ENCODE results near the gene XRCC4.

Gene XRCC4

GRCh38 chr5:83376461-83376860, 299.1 kb downstream of the XRCC4 start:
- H3K4me2 ChIP-seq (ENCODE audit: low read length) = peak overlapping the region; percentile 9
- no peaks in the 10 kb centered on the region for H3K9me3 ChIP-seq (replicated peaks; ENCODE audit: low read length)
- H3K9ac ChIP-seq (ENCODE audit: low read depth, low read length) = no peak overlapping the region
- H3K4me3 ChIP-seq (ENCODE audit: low read length) = no peak overlapping the region
- no peaks in the 10 kb centered on the region for H3K27me3 ChIP-seq (ENCODE audit: control insufficient read depth, insufficient read depth, low read length)
- no peaks in the 10 kb centered on the region for H3K36me3 ChIP-seq (ENCODE audit: insufficient read depth, low read length)
- peaks cover 34% of the 10 kb centered on the region for H3K4me1 ChIP-seq (ENCODE audit: control insufficient read depth, insufficient read depth, low read length)

GRCh38 chr5:83377131-83377865, 300.0 kb downstream of the XRCC4 start:
- Histone ChIP-seq H3K9ac (ENCODE audit: low read depth, low read length) (peak overlapping the region; percentile 35), H3K4me1 (ENCODE audit: control insufficient read depth, insufficient read depth, low read length) (peaks cover 34% of the 10 kb centered on the region), H3K4me3 (ENCODE audit: low read length) (no peak overlapping the region), H3K36me3 (ENCODE audit: insufficient read depth, low read length) (no peaks in the 10 kb centered on the region), H3K27me3 (ENCODE audit: control insufficient read depth, insufficient read depth, low read length) (no peaks in the 10 kb centered on the region), H3K9me3 (replicated peaks; ENCODE audit: low read length) (no peaks in the 10 kb centered on the region), H3K4me2 (ENCODE audit: low read length) (peak overlapping the region; percentile 64)

GRCh38 chr5:83378624-83379289, 301.4 kb downstream of the XRCC4 start:
- Histone ChIP-seq H3K4me3 (ENCODE audit: low read length) (no peak overlapping the region), H3K27me3 (ENCODE audit: control insufficient read depth, insufficient read depth, low read length) (no peaks in the 10 kb centered on the region), H3K36me3 (ENCODE audit: insufficient read depth, low read length) (no peaks in the 10 kb centered on the region), H3K9me3 (replicated peaks; ENCODE audit: low read length) (no peaks in the 10 kb centered on the region), H3K4me2 (ENCODE audit: low read length) (no peak overlapping the region), H3K4me1 (ENCODE audit: control insufficient read depth, insufficient read depth, low read length) (peaks cover 34% of the 10 kb centered on the region), H3K9ac (ENCODE audit: low read depth, low read length) (no peak overlapping the region)

GRCh38 chr5:83385812-83386211, 308.5 kb downstream of the XRCC4 start:
- Histone ChIP-seq H3K4me3 (ENCODE audit: low read length) (no peak overlapping the region), H3K4me2 (ENCODE audit: low read length) (no peak overlapping the region)

GRCh38 chr5:83387041-83387440, 309.7 kb downstream of the XRCC4 start:
- Histone ChIP-seq H3K27me3 (ENCODE audit: control insufficient read depth, insufficient read depth, low read length) (no peaks in the 10 kb centered on the region), H3K9me3 (replicated peaks; ENCODE audit: low read length) (no peaks in the 10 kb centered on the region), H3K4me3 (ENCODE audit: low read length) (no peak overlapping the region), H3K4me2 (ENCODE audit: low read length) (no peak overlapping the region), H3K36me3 (ENCODE audit: insufficient read depth, low read length) (no peaks in the 10 kb centered on the region), H3K4me1 (ENCODE audit: control insufficient read depth, insufficient read depth, low read length) (peaks cover 3% of the 10 kb centered on the region), H3K9ac (ENCODE audit: low read depth, low read length) (no peak overlapping the region)

More at GRCh38 chr5:83385812-83386211, 308.5 kb downstream of the XRCC4 start:
- H3K9me3 ChIP-seq (replicated peaks; ENCODE audit: low read length) = no peaks in the 10 kb centered on the region
- H3K9ac ChIP-seq (ENCODE audit: low read depth, low read length) = no peak overlapping the region
- peaks cover 3% of the 10 kb centered on the region for H3K4me1 ChIP-seq (ENCODE audit: control insufficient read depth, insufficient read depth, low read length)
- no peaks in the 10 kb centered on the region for H3K27me3 ChIP-seq (ENCODE audit: control insufficient read depth, insufficient read depth, low read length)
- H3K36me3 ChIP-seq (ENCODE audit: insufficient read depth, low read length) = no peaks in the 10 kb centered on the region

- no peak overlapping the region for H3K4me3 ChIP-seq (ENCODE audit: low read length)
- H3K27me3 ChIP-seq (ENCODE audit: control insufficient read depth, insufficient read depth, low read length) = no peaks in the 10 kb centered on the region
- no peak overlapping the region for H3K4me2 ChIP-seq (ENCODE audit: low read length)
- H3K36me3 ChIP-seq (ENCODE audit: insufficient read depth, low read length) = no peaks in the 10 kb centered on the region
- H3K4me1 ChIP-seq (ENCODE audit: control insufficient read depth, insufficient read depth, low read length) = peaks cover 3% of the 10 kb centered on the region
- no peak overlapping the region for H3K9ac ChIP-seq (ENCODE audit: low read depth, low read length)
- no peaks in the 10 kb centered on the region for H3K9me3 ChIP-seq (replicated peaks; ENCODE audit: low read length)
Measured at GRCh38 chr5:83388608-83389007, 311.3 kb downstream of the XRCC4 start.

- H3K9ac ChIP-seq (ENCODE audit: low read depth, low read length) = no peak overlapping the region
- H3K9me3 ChIP-seq (replicated peaks; ENCODE audit: low read length) = no peaks in the 10 kb centered on the region
- H3K27me3 ChIP-seq (ENCODE audit: control insufficient read depth, insufficient read depth, low read length) = no peaks in the 10 kb centered on the region
- H3K36me3 ChIP-seq (ENCODE audit: insufficient read depth, low read length) = no peaks in the 10 kb centered on the region
- no peak overlapping the region for H3K4me2 ChIP-seq (ENCODE audit: low read length)
- no peak overlapping the region for H3K4me3 ChIP-seq (ENCODE audit: low read length)
- H3K4me1 ChIP-seq (ENCODE audit: control insufficient read depth, insufficient read depth, low read length) = no peaks in the 10 kb centered on the region
Measured at GRCh38 chr5:83392766-83393503, 315.6 kb downstream of the XRCC4 start.

GRCh38 chr5:83393504-83393866, 316.1 kb downstream of the XRCC4 start:
- no peak overlapping the region for H3K4me3 ChIP-seq (ENCODE audit: low read length)
- no peaks in the 10 kb centered on the region for H3K9me3 ChIP-seq (replicated peaks; ENCODE audit: low read length)
- H3K4me2 ChIP-seq (ENCODE audit: low read length) = no peak overlapping the region
- H3K36me3 ChIP-seq (ENCODE audit: insufficient read depth, low read length) = no peaks in the 10 kb centered on the region
- no peaks in the 10 kb centered on the region for H3K27me3 ChIP-seq (ENCODE audit: control insufficient read depth, insufficient read depth, low read length)
- no peaks in the 10 kb centered on the region for H3K4me1 ChIP-seq (ENCODE audit: control insufficient read depth, insufficient read depth, low read length)
- no peak overlapping the region for H3K9ac ChIP-seq (ENCODE audit: low read depth, low read length)

- H3K4me3 ChIP-seq (ENCODE audit: low read length) = no peak overlapping the region
- H3K27me3 ChIP-seq (ENCODE audit: control insufficient read depth, insufficient read depth, low read length) = no peaks in the 10 kb centered on the region
- no peaks in the 10 kb centered on the region for H3K36me3 ChIP-seq (ENCODE audit: insufficient read depth, low read length)
- H3K9me3 ChIP-seq (replicated peaks; ENCODE audit: low read length) = no peaks in the 10 kb centered on the region
- H3K9ac ChIP-seq (ENCODE audit: low read depth, low read length) = no peak overlapping the region
- H3K4me2 ChIP-seq (ENCODE audit: low read length) = no peak overlapping the region
- H3K4me1 ChIP-seq (ENCODE audit: control insufficient read depth, insufficient read depth, low read length) = no peaks in the 10 kb centered on the region
Measured at GRCh38 chr5:83394190-83394589, 316.8 kb downstream of the XRCC4 start.

- H3K9me3 ChIP-seq (replicated peaks; ENCODE audit: low read length) = no peaks in the 10 kb centered on the region
- H3K4me2 ChIP-seq (ENCODE audit: low read length) = no peak overlapping the region
- no peak overlapping the region for H3K4me3 ChIP-seq (ENCODE audit: low read length)
- H3K36me3 ChIP-seq (ENCODE audit: insufficient read depth, low read length) = no peaks in the 10 kb centered on the region
- no peaks in the 10 kb centered on the region for H3K27me3 ChIP-seq (ENCODE audit: control insufficient read depth, insufficient read depth, low read length)
- no peaks in the 10 kb centered on the region for H3K4me1 ChIP-seq (ENCODE audit: control insufficient read depth, insufficient read depth, low read length)
- no peak overlapping the region for H3K9ac ChIP-seq (ENCODE audit: low read depth, low read length)
Measured at GRCh38 chr5:83396662-83397061, 319.3 kb downstream of the XRCC4 start.

GRCh38 chr5:83397658-83398057, 320.3 kb downstream of the XRCC4 start:
- Histone ChIP-seq H3K4me3 (ENCODE audit: low read length) (no peak overlapping the region), H3K9me3 (replicated peaks; ENCODE audit: low read length) (no peaks in the 10 kb centered on the region), H3K4me1 (ENCODE audit: control insufficient read depth, insufficient read depth, low read length) (no peaks in the 10 kb centered on the region), H3K27me3 (ENCODE audit: control insufficient read depth, insufficient read depth, low read length) (no peaks in the 10 kb centered on the region), H3K4me2 (ENCODE audit: low read length) (no peak overlapping the region), H3K36me3 (ENCODE audit: insufficient read depth, low read length) (no peaks in the 10 kb centered on the region), H3K9ac (ENCODE audit: low read depth, low read length) (no peak overlapping the region)
